ENCODE measurements around the gene MIAT. TPM values are rescaled to one million over a fixed set of nuclear protein-coding genes. Genes with fewer than 3 reads are reported as not detected.

The MIAT gene
- total RNA-seq, 1 donor from 2014 or later, result 6.1 TPM

- ATAC-seq, result no peak
- intact Hi-C loops (cut with DNase I), result no loop called here
- no peak for DNase-seq
- no peak overlapping the region for H3K27ac ChIP-seq
- no peak for TF ChIP-seq CTCF (IDR thresholded peaks at IDR 0.05)
- H3K9me3 ChIP-seq, result no peaks in the 10 kb centered on the region
- H3K4me3 ChIP-seq, result no peak overlapping the region
- no peaks in the 10 kb centered on the region for H3K4me1 ChIP-seq
- no peaks in the 10 kb centered on the region for H3K27me3 ChIP-seq
- H3K36me3 ChIP-seq, result peaks cover 5% of the 10 kb centered on the region
These were observed 34.0 kb downstream of the MIAT start for GRCh38 chr22:26691377-26691716.

GRCh38 chr22:26692215-26692614 lies 34.8 kb downstream of the MIAT start:
- intact Hi-C loops (cut with DNase I), result no loop called here
- TF ChIP-seq CTCF (IDR thresholded peaks at IDR 0.05), result no peak
- Histone ChIP-seq H3K9me3 (no peaks in the 10 kb centered on the region), H3K4me3 (no peak overlapping the region), H3K36me3 (peaks cover 5% of the 10 kb centered on the region), H3K27ac (no peak overlapping the region), H3K27me3 (no peaks in the 10 kb centered on the region), H3K4me1 (no peaks in the 10 kb centered on the region)
- no peak for DNase-seq
- ATAC-seq, result no peak

DNA sequence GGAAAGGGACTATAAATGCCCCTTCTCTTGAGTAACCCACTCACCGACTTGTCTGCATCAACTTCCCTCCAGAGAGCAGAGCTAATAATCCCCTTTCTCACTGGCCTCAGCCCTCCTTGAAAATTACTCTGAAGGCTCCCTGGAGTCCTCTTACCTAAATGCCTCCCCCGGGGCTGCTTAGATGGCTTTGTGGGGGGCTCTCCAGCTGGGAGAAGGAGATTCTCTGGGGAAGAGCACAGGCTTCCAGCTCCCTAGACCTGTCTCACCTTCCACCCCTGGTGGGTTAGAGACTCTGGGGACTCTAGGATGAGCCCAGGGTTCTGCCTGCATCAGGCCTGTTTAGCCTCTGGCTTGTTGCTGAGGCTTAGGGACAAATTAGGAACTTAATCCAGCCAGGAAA lies 39.8 kb downstream of the MIAT start:
- Histone ChIP-seq H3K4me3 (no peak overlapping the region), H3K36me3 (peaks cover 5% of the 10 kb centered on the region)
- ATAC-seq, result no peak

GRCh38 chr22:26700462-26700861 lies 43.1 kb downstream of the MIAT start:
- Histone ChIP-seq H3K4me1 (no peaks in the 10 kb centered on the region), H3K27ac (no peak overlapping the region), H3K4me3 (no peak overlapping the region), H3K36me3 (no peaks in the 10 kb centered on the region), H3K9me3 (no peaks in the 10 kb centered on the region), H3K27me3 (no peaks in the 10 kb centered on the region)
- intact Hi-C loops (cut with DNase I), result no loop called here
- no peak for TF ChIP-seq CTCF (IDR thresholded peaks at IDR 0.05)
- DNase-seq (no peak), ATAC-seq (no peak)

More for the DNA sequence above, 39.8 kb downstream of the MIAT start:
- intact Hi-C loops (cut with DNase I), result no loop called here
- H3K27me3 ChIP-seq, result no peaks in the 10 kb centered on the region
- no peak for DNase-seq
- H3K9me3 ChIP-seq, result no peaks in the 10 kb centered on the region
- no peak for TF ChIP-seq CTCF (IDR thresholded peaks at IDR 0.05)
- no peaks in the 10 kb centered on the region for H3K4me1 ChIP-seq
- H3K27ac ChIP-seq, result no peak overlapping the region

- H3K4me1 ChIP-seq, result no peaks in the 10 kb centered on the region
- no peak for TF ChIP-seq CTCF (IDR thresholded peaks at IDR 0.05)
- H3K36me3 ChIP-seq, result no peaks in the 10 kb centered on the region
- H3K27ac ChIP-seq, result no peak overlapping the region
- no peaks in the 10 kb centered on the region for H3K9me3 ChIP-seq
- DNase-seq, result no peak
- H3K27me3 ChIP-seq, result no peaks in the 10 kb centered on the region
- intact Hi-C loops (cut with DNase I), result no loop called here
- ATAC-seq, result no peak
- H3K4me3 ChIP-seq, result no peak overlapping the region
These were observed 43.5 kb downstream of the MIAT start for GRCh38 chr22:26700886-26701285.

DNA sequence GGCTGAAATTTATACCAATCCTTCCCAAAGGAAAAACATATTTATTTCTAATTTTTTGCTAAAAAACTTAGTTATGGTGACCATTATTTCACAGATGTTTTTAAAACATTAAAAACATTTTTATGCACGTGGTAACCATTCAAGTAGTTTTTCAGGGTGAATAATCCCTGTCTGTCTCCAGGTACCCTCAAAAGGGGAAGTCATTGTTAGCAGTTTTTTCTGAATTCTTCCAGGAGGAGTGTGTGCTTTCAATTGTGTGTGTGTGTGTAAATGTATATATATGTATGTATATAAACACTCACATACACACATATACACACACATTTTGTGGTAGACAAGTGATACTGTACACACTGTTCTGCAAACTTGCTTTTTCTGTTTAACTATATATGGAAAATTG lies 43.9 kb downstream of the MIAT start:
- TF ChIP-seq CTCF (IDR thresholded peaks at IDR 0.05), result no peak

More for the DNA sequence above, 43.9 kb downstream of the MIAT start:
- H3K4me3 ChIP-seq, result no peak overlapping the region
- DNase-seq (no peak), ATAC-seq (no peak)
- no peaks in the 10 kb centered on the region for H3K9me3 ChIP-seq
- H3K27me3 ChIP-seq, result no peaks in the 10 kb centered on the region
- H3K36me3 ChIP-seq, result no peaks in the 10 kb centered on the region
- no peaks in the 10 kb centered on the region for H3K4me1 ChIP-seq
- intact Hi-C loops (cut with DNase I), result no loop called here
- H3K27ac ChIP-seq, result no peak overlapping the region

All from upper lobe of right lung (tissue), 1 donor.